ENCODE data around the gene OLFML3. TPM values are rescaled to one million over a fixed set of nuclear protein-coding genes. Genes with fewer than 3 reads are reported as not detected.
"Not testable (repeated sequence)": the region's sequence is repeated elsewhere in the genome, so short reads cannot be mapped to it uniquely, and the experiment has no call there.

OLFML3 gene
- polyA plus RNA-seq (2013, experiment 1 of 2; ENCODE audit: insufficient read length), result 370 TPM
- 370 TPM for polyA plus RNA-seq (2013, experiment 2 of 2; ENCODE audit: insufficient read length)

- peak; percentile 99 for DNase-seq
Measured at GRCh38 chr1:113978863-113979702, at the start of gene OLFML3. OLFML3 (plus strand) TSS chr1:113979474; CDS start chr1:113979517, 43 bp downstream.

- peak; percentile 19 for DNase-seq
Measured at GRCh38 chr1:113929750-113930498, 49.4 kb upstream of the OLFML3 start.

GRCh38 chr1:113930499-113931161, 48.6 kb upstream of the OLFML3 start:
- DNase-seq, result peak; percentile 29

GRCh38 chr1:113931451-113931851, 47.8 kb upstream of the OLFML3 start:
- DNase-seq, result no peak

GRCh38 chr1:113934006-113934405, 45.3 kb upstream of the OLFML3 start:
- no peak for DNase-seq

GRCh38 chr1:113934511-113935055, 44.7 kb upstream of the OLFML3 start:
- no peak for DNase-seq

GRCh38 chr1:113935176-113935575, 44.1 kb upstream of the OLFML3 start:
- no peak for DNase-seq

GRCh38 chr1:113935970-113936369, 43.3 kb upstream of the OLFML3 start:
- no peak for DNase-seq

- no peak for DNase-seq
Measured at GRCh38 chr1:113937146-113937545, 42.1 kb upstream of the OLFML3 start.

GRCh38 chr1:113938192-113938591, 41.1 kb upstream of the OLFML3 start:
- DNase-seq, result no peak

GRCh38 chr1:113940365-113941244, 38.7 kb upstream of the OLFML3 start:
- DNase-seq, result no peak

GRCh38 chr1:113941245-113941559, 38.1 kb upstream of the OLFML3 start:
- no peak for DNase-seq

- DNase-seq, result no peak
Measured at GRCh38 chr1:113942527-113942926, 36.7 kb upstream of the OLFML3 start.

GRCh38 chr1:113943028-113943811, 36.1 kb upstream of the OLFML3 start:
- DNase-seq, result no peak

- no peak for DNase-seq
Measured at GRCh38 chr1:113945329-113945728, 33.9 kb upstream of the OLFML3 start.

GRCh38 chr1:113946112-113946511, 33.2 kb upstream of the OLFML3 start:
- DNase-seq, result no peak

GRCh38 chr1:113946678-113947387, 32.4 kb upstream of the OLFML3 start:
- DNase-seq, result no peak

GRCh38 chr1:113947388-113948107, 31.7 kb upstream of the OLFML3 start:
- no peak for DNase-seq

GRCh38 chr1:113948151-113948550, 31.1 kb upstream of the OLFML3 start:
- DNase-seq, result not testable (repeated sequence)

- no peak for DNase-seq
Measured at GRCh38 chr1:113949007-113949406, 30.3 kb upstream of the OLFML3 start.

All from fibroblast of skin of abdomen (primary cell).